HepG2 (cell line): ENCODE measurements around the gene DLL3. TPM values are rescaled to one million over a fixed set of nuclear protein-coding genes. Genes with fewer than 3 reads are reported as not detected.

ENCODE experiments used
- ATAC-seq: fragments of 200-7000 bp; cut with Tn5 transposase; 3 replicates; pipeline ENCODE4 v1.9.1; 2020; ENCODE audit warnings: mild to moderate bottlenecking, moderate library complexity
- BruUV-seq: library from RNA; stranded (reverse); fragments of 400-500 nt; replicated peaks from 2 replicates; lab custom pipeline; 2021; lab: Mats Ljungman, UMichigan
- CTCF ChIA-PET: fragments of 300-600 bp; formaldehyde crosslinking; extraction: SDS; loops from one replicate; lab custom pipeline; 2021; ENCODE audit warnings: low total read pairs, inconsistent platforms, low intra/inter-chr PET ratio; lab: Yijun Ruan, JAX
- POLR2A ChIA-PET: fragments of 350-600 bp; sonication (Branson Sonifier 250); formaldehyde crosslinking; loops from one replicate; lab custom pipeline; 2020; ENCODE audit warnings: antibody characterized with exemption, inconsistent platforms; lab: Yijun Ruan, JAX
- DNase-seq: peaks from one replicate; pipeline ENCODE4 v3.0.0-alpha.2; 2015; ENCODE audit warnings: low spot score
- FAIRE-seq: peaks from 3 replicates; lab custom pipeline; 2011; peaks lifted over from hg19 to GRCh38; lab: Jason Lieb, UNC
- H2AFZ ChIP-seq: one replicate; pipeline ENCODE4 v1.6.1; 2011; ENCODE audit warnings: low read length, inconsistent platforms
- H3K27ac ChIP-seq: fragments of 300-600 bp; 3 replicates; pipeline ENCODE4 v1.8.0; 2011; ENCODE audit warnings: mixed run types, mild to moderate bottlenecking, mixed read lengths, low read length, inconsistent platforms; ENCODE audit not compliant: insufficient read depth; ENCODE audit errors: extremely low read length
- H3K27me3 ChIP-seq, 2 experiments: fragments of 200-600 bp in 1 of 2; 2 replicates in 1 of 2; 3 replicates in 1 of 2; pipeline versions ENCODE4 v1.6.0 to v1.8.0; 2011; ENCODE audit warnings: low read length in 2 of 2, mild to moderate bottlenecking in 2 of 2, moderate library complexity in 2 of 2, inconsistent platforms in 1 of 2; ENCODE audit not compliant: insufficient read depth in 2 of 2, control insufficient read depth in 1 of 2
- H3K36me3 ChIP-seq, 2 experiments: fragments of 200-600 bp in 1 of 2; replicated peaks in 1 of 2; 2 replicates in 1 of 2; 3 replicates in 1 of 2; pipeline versions ENCODE4 v1.5.1 to v1.8.0; 2011; ENCODE audit warnings: low read length in 2 of 2, inconsistent platforms in 1 of 2; ENCODE audit not compliant: insufficient read depth in 2 of 2, control insufficient read depth in 1 of 2
- H3K4me1 ChIP-seq: 2 replicates; pipeline ENCODE4 v1.5.1; 2012; ENCODE audit warnings: low read length, inconsistent platforms; ENCODE audit not compliant: insufficient read depth
- H3K4me2 ChIP-seq: 2 replicates; pipeline ENCODE4 v1.6.0; 2011; ENCODE audit warnings: low read depth, low read length, inconsistent platforms
- H3K4me3 ChIP-seq, 3 experiments: fragments of 200-600 bp in 1 of 3; sonication (generic), shearing (Covaris generic) in 1 of 3; replicated peaks in 1 of 3; 2 replicates each; pipeline ENCODE4 v1.5.1; 2011 to 2016; ENCODE audit warnings: low read length in 3 of 3, inconsistent platforms in 2 of 3, low read depth in 2 of 3, mild to moderate bottlenecking in 2 of 3, control low read depth in 1 of 3, mixed read lengths in 1 of 3; ENCODE audit not compliant: insufficient read depth in 1 of 3
- H3K79me2 ChIP-seq: one replicate; pipeline ENCODE4 v1.6.1; 2011; ENCODE audit warnings: low read length, inconsistent platforms; ENCODE audit not compliant: insufficient read depth
- H3K9ac ChIP-seq: 2 replicates; pipeline ENCODE4 v1.6.0; 2011; ENCODE audit warnings: mild to moderate bottlenecking, low read depth, low read length, inconsistent platforms; ENCODE audit not compliant: insufficient read depth
- H3K9me3 ChIP-seq: 2 replicates; pipeline ENCODE4 v1.5.1; 2012; ENCODE audit warnings: mild to moderate bottlenecking, low read length
- H4K20me1 ChIP-seq: 2 replicates; pipeline ENCODE4 v1.6.0; 2011; ENCODE audit warnings: inconsistent platforms, mild to moderate bottlenecking, low read length, moderate library complexity; ENCODE audit not compliant: insufficient read depth
- DR1 ChIP-seq: sonication (generic); formaldehyde crosslinking; IDR thresholded peaks from 2 replicates; pipeline ENCODE4 v1.8.0; 2021; ENCODE audit warnings: mild to moderate bottlenecking, missing genetic modification reagents, inconsistent platforms
- MLX ChIP-seq: IDR thresholded peaks from 2 replicates; pipeline ENCODE4 v1.6.1; 2016
- ZBTB40 ChIP-seq, 2 experiments: fragments of 450-650 bp in 1 of 2; sonication (generic) in 1 of 2; formaldehyde crosslinking in 1 of 2; IDR thresholded peaks; 2 replicates each; pipeline versions ENCODE4 v1.6.1 to v1.8.0; 2016 to 2022; ENCODE audit warnings: antibody characterized with exemption in 1 of 2, mild to moderate bottlenecking in 1 of 2, missing genetic modification reagents in 1 of 2
- ZNF878 ChIP-seq: sonication (generic); formaldehyde crosslinking; IDR thresholded peaks from 2 replicates; pipeline ENCODE4 v1.8.1; 2023; ENCODE audit warnings: mild to moderate bottlenecking, missing genetic modification reagents, moderate library complexity
- WGBS: methylation state at CpG from one replicate; pipeline ENCODE4 v1.1.6; 2017; ENCODE audit warnings: low lambda C conversion rate; 5-methylcytosine and 5-hydroxymethylcytosine counted together
- in situ Hi-C: cut with HindIII; loops from 2 replicates; pipeline ENCODE4 v1.10.0; 2017; ENCODE audit warnings: low pct_unique_long_range_greater_than_20kb; ENCODE audit not compliant: extremely low pct_ligation_motif_present
- intact Hi-C: fragments of 100-400 bp; cut with micrococcal nuclease; formaldehyde crosslinking; loops from one replicate; pipeline ENCODE4 v1.10.0; 2022; ENCODE audit not compliant: unreplicated experiment
- polyA plus RNA-seq, 8 experiments: library from polyadenylated mRNA; depleted of rRNA in 3 of 8; stranded (reverse) in 7 of 8; unstranded in 1 of 8; fragments of >200 nt; fragmentation: Illumina TruSeq in 4 of 8; extraction: Trizol in 4 of 8; gene quantifications; 2 replicates each; pipeline versions ENCODE4 v1.2.1 to v1.2.3, GENCODE V29; 2011 to 2016; ENCODE audit warnings: low read depth in 4 of 8, missing spikeins in 1 of 8, mixed read lengths in 1 of 8; ENCODE audit not compliant: insufficient read depth in 1 of 8
- total RNA-seq, 5 experiments: library from RNA; depleted of rRNA; stranded (reverse); fragments of >200 nt; fragmentation: Illumina TruSeq; extraction: Trizol; gene quantifications; 2 replicates each; pipeline ENCODE4 v1.2.3, GENCODE V29; 2016; ENCODE audit warnings: low read depth in 1 of 5

Gene DLL3
- total and polyA plus RNA-seq, 2 of the 13 experiments (the other 11 are each of a cell fraction or from before 2014, with no cell fraction given), result 0.35 to 0.55 TPM

- no peaks in the 10 kb centered on the region for H3K79me2 ChIP-seq
- DNase-seq, result no peak
- H3K9ac ChIP-seq, result no peak overlapping the region
- peak overlapping the region; percentile 70 for H3K4me2 ChIP-seq
- H3K36me3 ChIP-seq, result no peaks in the 10 kb centered on the region
- no peak for FAIRE-seq
- in situ Hi-C loops (no loop called here), intact Hi-C loops (no loop called here)
- no peaks in the 10 kb centered on the region for H3K9me3 ChIP-seq
- no peak overlapping the region for H2AFZ ChIP-seq
- CTCF ChIA-PET, result no interaction called here
- H3K27ac ChIP-seq, result no peak overlapping the region
- BruUV-seq, result no TSS peak
- H3K27me3 ChIP-seq, result peaks cover 16 to 54% of the 10 kb centered on the region in 2 experiments
- TF ChIP-seq DR1 (CRISPR knock-in tag) (0 out of 2 replicates have a peak, but pooled peaks have one; percentile 3), ZBTB40 (IDR thresholded peaks at IDR 0.05) (no peak), ZBTB40 (CRISPR knock-in tag; IDR thresholded peaks at IDR 0.05) (0 out of 2 replicates have a peak, but pooled peaks have one; percentile 4), MLX (CRISPR knock-in tag) (no peak), ZNF878 (CRISPR knock-in tag) (0 out of 2 replicates have a peak, but pooled peaks have one; percentile 51)
- peaks cover 26% of the 10 kb centered on the region for H3K4me1 ChIP-seq
- no peak for ATAC-seq
- no peaks in the 10 kb centered on the region for H4K20me1 ChIP-seq
- H3K4me3 ChIP-seq, result peak overlapping the region in 1 of 3 experiments; percentile 68; a peak in 1 of 6 replicates
- POLR2A ChIA-PET, result interaction anchor here (1.6 kb wide), 1 partner anchor 61 kb away, joined by 3 read pairs; the partner anchor contains the start of gene SUPT5H
- 72% methylated on average over 7 of the region's 7 CpGs for WGBS
Measured at GRCh38 chr19:39506598-39506943, 7.8 kb downstream of the DLL3 start.
